AG09319 (cell line): ENCODE measurements around the gene DGCR2.

ENCODE experiments used
- DNase-seq: peaks from one replicate; pipeline ENCODE4 v3.0.0-alpha.2; 2010; ENCODE audit warnings: low read depth; ENCODE audit errors: extremely low read depth
- CTCF ChIP-seq: IDR thresholded peaks from 2 replicates; pipeline ENCODE4 v1.5.1; 2011; ENCODE audit warnings: low read depth, mild to moderate bottlenecking, inconsistent platforms, low read length, moderate library complexity

The DGCR2 gene

GRCh38 chr22:19059481-19060278, 62.5 kb downstream of the DGCR2 start:
- no peak for TF ChIP-seq CTCF
- no peak for DNase-seq

- TF ChIP-seq CTCF = no peak
- DNase-seq = no peak
These were observed 63.3 kb downstream of the DGCR2 start for GRCh38 chr22:19058713-19059451.

- TF ChIP-seq CTCF = no peak
- DNase-seq = no peak
These were observed 64.2 kb downstream of the DGCR2 start for GRCh38 chr22:19057999-19058491.

- TF ChIP-seq CTCF = no peak
- DNase-seq = no peak
These were observed 64.7 kb downstream of the DGCR2 start for GRCh38 chr22:19057539-19057938.

- no peak for TF ChIP-seq CTCF
- DNase-seq = no peak
These were observed 65.2 kb downstream of the DGCR2 start for GRCh38 chr22:19056951-19057401.

GRCh38 chr22:19055801-19056200, 66.4 kb downstream of the DGCR2 start:
- no peak for DNase-seq
- TF ChIP-seq CTCF = no peak
